T-helper 2 cell (primary cell): ENCODE results near the gene LAPTM5.
"Not testable (repeated sequence)": the region's sequence is repeated elsewhere in the genome, so short reads cannot be mapped to it uniquely, and the experiment has no call there.

Source experiments
- DNase-seq, 5 experiments: peaks; one replicate each; pipeline versions ENCODE4 v3.0.0 to v3.0.0-alpha.2; 2012 to 2022

LAPTM5 gene

GRCh38 chr1:30770150-30770549 is 12.6 kb upstream of the LAPTM5 start:
- DNase-seq, result no peak

DNA sequence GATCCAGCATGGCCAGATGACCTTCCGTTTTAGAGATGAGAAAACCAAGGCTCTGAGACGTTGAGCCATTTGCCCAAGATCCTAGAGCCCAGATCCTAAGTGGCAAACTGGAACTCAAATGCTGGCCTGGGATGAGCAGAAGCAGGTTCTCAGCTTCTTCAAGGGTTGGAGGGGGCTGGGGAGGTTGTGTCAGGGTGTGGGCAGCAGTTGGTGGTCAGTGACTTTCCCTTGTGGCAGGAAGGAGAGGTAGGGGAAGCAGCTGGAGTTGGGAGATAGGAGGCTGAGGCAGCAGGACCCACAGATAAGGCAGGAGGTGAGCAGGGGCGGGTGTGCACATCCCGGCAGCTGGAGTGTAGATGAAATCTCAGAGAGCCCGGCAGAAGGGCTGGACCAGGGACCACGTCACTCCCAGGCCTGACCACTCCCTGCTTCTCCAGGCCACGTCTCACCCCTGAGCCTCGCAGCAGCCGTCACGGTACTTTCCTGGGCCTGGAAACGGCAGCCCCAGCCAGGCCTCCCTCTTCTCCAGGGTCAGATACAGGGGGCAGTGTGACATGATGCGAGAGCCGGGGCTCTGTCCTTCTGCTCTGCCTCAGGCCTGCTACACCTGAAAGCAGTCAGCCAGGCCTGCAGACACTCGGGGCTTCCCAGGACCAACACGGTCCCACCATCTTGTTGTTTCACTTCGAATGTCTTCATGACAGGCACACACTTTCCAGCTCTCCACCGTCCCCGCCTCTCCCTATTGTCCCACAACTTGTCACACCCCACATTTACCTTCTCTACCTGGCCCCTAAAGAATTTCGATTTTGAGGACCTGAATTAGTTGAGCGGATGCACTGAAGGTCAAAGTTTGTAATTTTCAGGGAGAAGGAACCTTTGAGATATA is 11.5 kb upstream of the LAPTM5 start:
- no peak for DNase-seq

DNA sequence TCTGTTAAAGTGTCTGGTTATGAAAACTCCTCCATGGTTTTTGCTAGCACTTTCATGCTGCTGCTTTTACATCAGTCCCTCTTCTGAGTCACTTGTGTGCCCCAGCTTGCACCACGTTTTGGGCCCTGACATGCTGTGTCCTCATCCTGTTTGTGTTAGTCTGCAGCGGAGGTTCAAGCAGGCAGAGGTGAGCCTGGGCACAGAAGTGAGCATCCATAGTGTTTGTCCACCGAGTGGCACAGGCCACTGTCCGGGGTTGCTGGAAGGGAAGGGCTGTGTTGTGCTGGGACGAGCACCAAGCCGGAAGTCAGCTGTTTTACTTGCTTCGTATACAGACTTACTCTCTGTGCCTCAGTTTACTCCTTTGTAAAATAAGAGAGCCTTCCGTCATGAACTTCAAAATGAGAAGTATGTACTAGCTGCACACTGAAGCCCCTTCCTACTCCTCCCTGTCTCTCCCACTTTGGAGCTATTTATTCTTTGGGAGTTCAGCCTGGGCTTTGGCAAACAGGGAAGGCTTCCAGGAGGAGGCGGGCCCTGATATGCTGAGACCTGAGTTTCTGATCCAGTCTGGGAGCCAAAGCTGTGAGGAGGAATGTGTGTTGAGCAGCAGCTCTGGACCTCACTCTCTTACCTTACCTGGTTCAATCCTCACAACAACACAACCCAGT is 10.7 kb upstream of the LAPTM5 start:
- DNase-seq, result no peak

DNA sequence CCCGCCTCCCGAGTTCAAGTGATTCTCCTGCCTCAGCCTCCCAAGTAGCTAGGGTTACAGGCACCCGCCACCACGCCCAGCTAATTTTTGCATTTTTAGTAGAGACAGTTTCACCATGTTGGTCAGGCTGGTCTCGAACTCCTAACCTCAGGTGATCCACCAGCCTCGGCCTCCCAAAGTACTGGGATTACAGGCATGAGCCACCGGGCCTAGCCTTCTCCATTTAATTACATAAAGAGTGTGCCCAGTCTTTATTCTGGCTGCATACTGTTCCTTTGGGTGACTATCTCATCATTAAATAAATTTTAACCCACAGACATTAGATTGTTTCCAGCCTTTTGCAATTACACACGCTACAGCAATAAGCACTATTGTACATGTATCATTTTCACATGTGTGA is 9.4 kb upstream of the LAPTM5 start:
- DNase-seq, result not testable (repeated sequence)

- peak in 1 of 5 experiments; percentile 48 for DNase-seq
Observed at GRCh38 chr1:30765556-30766434, 8.2 kb upstream of the LAPTM5 start.

DNA sequence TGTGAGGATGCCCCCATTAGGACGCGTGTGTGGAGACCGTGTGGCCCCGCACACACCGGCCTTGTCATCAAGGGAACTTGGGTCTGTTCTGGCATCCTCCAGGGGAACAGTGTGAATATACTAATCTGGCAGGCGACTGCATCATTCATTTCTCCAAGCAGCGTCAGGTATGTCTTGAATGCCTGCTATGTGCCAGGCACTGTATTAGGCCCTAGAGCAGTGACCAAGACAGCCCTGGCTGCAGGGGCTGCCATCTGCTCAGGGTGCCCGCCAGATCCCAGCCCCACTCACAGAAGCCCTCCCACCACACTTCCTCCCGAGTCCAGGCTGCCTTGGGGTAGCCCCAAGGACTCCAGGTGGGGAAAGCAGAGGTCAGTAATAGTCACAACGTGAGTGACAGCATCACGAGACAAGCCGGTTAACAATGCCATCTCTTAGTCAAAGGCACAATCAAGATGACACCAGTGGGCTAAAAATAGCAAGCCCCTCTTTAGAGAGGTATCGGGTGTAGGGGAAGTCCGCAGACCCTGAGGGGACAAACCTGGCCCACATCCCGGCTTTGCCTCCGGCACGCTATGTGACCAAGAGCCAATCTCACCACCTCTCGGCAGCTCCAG is 7.5 kb upstream of the LAPTM5 start:
- no peak for DNase-seq

DNA sequence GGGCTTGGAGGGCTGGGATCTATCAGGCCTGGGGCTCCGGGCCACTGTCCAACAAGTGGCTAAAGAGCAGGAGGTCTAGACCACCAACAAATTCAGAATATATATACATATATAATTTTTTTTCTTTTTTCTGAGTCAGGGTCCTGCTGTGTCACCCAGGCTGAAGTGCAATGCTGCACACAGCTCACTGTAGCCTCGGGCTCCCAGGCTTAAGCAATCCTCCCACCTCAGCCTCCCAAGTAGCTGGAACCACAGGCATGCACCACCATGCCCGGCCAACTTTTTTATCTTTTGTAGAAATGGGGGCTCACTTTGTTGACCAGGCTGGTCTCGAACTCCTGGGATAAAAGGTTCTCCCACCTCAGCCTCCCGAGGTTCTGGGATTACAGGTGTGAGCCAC is 6.8 kb upstream of the LAPTM5 start:
- no peak for DNase-seq

- DNase-seq, result no peak
Observed at GRCh38 chr1:30763651-30764248, 6.2 kb upstream of the LAPTM5 start.

DNA sequence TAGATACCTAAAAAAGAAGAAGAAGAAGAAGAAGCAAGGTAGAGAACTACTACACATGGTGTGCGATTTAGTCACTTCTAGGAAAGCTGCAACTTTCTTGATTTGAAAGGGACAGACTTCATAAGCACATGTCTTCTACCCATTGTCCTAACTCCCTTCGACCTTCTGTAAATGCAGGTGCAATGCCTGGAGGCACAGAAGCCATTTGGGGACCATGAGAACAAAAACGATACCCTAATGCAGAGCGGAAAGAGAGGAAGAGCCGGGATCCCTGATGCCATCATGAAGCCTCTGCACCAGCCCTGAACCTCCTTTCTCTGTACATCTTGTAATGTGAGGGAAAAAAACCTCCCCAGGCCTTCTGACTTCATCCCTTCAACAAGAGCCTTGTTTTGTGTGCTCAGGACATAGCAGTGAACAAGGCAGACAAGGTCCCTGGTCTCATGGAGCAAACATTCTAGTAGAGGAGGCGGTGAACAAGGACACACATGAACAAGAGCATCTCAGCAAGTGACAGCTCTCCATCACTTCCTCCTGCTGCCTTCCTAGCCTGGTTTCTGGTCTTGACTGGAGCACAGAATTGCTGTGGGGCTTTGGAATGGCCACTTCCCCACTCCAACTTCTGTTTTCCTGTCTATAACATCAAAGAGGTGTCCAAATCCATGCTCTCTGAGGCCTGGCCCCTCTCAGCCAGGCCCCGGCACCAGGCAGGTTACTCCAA is 5.5 kb upstream of the LAPTM5 start:
- DNase-seq, result no peak

GRCh38 chr1:30762152-30762929 is 4.8 kb upstream of the LAPTM5 start:
- DNase-seq, result no peak

- DNase-seq, result peak in 1 of 5 experiments; percentile 30
Observed at GRCh38 chr1:30761381-30762151, 4.0 kb upstream of the LAPTM5 start.

- peak in 1 of 5 experiments; percentile 53 for DNase-seq
Observed at GRCh38 chr1:30760596-30761324, 3.2 kb upstream of the LAPTM5 start.

DNA sequence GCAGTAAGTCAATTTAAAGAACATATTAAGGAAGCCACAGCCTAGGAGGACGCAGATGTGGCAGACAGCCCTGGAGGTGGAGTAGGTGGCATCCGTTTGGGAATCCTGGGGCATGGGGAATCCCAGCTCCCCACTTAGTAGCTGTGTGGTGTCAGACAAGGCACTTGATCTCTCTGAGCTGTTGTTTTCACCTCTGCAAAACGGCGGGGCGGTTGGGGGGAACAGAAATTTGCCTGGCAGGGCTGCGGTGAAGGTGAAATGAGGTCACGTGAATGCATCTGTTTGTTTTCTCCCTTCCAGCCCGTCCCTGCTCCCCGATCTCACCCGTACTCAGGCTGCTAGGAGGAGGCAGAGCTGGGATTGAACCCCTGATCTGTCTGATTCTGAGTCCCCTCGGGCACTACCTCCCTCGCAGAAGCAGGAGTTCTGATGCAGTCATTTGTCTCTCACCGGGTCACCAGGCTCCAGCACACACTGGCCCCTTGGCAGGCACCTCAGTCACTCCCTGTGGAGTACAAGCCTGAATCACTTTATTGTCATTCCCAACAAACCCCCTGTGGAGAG is 2.2 kb upstream of the LAPTM5 start:
- peak in 4 of 5 experiments; percentile 29 to 91 (median 68) for DNase-seq

DNA sequence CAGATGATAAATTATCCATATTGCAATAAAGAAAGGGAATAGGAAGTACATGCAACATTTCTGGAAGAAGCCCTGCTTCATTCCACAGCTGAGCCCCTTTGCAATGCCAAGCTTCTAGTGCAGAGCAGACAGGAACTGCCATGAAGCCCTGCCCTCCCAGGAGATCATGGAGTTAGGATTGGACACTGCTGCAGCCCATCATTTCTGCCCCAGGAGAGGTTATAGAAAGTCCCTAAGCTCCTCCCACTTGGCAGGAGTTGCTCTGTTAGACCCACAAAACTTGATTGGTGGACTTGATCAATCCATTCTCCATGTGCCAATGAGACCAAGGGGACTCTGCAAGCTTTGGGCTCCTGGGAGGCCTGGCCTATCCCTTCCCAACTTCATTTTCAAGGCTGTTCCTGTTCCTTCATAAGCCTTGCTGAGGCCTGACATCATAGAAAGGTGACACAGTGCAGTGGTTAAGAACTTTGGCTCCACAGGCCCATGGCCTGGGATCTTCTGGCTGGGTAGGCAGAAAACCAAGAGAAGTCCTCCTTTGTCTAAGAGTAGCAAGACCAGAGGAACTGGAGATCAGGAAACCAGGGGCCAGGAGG is 1.3 kb upstream of the LAPTM5 start:
- peak in 1 of 5 experiments; percentile 79 for DNase-seq

DNA sequence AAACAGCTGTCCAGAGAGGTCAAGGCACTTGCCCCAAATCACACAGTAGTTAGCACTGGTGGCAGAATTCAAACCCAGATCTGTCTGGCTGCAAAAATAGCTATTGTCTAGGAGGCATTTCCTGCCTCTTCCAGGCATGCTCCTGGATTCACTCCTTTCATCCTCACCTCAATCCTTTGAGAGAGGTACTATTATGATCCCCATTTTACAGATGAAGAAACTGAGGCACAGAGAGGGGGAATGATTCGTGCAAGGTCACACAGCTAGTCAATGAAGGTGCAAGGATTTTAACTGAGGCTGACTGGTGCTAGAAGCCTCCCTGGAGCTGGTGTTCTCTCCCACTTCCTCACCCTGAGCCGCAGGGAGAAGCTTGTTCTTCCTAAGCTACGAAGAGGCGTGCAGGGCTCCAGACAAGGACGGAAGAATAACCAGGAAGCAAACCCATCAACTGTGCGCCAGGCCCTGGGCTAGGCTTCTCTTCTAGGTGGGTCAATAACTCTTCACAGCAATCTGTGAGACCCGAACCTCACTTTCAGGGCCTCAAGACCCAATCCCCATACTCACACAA is 631 bp upstream of the LAPTM5 start:
- DNase-seq, result no peak

DNA sequence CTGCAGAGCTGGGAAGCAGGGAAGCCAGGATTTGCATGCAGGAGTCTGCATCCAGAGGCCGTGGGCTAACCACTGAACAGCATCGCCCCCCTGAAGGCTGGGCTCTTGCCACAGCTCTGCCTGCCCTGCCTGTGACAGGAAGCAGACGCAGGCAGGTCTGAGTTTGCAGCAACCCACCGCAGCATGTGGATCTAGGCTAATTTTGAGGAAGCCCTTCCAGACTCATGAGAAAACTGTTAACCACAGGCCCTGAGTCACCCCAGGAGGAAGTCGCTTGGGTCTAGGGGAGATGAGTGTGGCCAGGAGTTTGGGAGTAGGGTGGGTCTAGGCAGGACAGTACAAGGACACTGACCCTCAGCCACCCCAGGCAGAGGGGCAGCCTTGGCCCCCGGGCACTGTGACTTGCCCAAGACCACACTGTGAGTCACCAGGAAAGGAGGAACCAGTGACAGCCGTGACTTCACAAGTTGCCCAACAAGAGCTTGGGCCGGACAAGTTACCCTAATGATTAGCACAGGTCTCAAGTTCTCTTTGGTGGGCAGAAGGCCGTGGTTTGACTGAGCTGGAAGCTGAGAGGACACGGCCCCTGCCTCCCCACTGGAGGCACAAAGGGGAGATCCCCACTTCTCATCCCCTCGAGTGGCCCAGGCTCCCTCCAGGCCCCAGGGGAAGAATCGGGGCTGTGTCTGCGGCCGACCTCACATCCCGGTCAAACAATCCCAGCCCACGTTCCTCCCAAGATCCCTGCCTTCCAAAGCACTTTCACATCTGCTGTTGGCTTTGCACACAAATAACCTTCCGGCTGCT is 826 bp downstream of the LAPTM5 start:
- DNase-seq, result peak in 4 of 5 experiments; percentile 41 to 91 (median 70)

DNA sequence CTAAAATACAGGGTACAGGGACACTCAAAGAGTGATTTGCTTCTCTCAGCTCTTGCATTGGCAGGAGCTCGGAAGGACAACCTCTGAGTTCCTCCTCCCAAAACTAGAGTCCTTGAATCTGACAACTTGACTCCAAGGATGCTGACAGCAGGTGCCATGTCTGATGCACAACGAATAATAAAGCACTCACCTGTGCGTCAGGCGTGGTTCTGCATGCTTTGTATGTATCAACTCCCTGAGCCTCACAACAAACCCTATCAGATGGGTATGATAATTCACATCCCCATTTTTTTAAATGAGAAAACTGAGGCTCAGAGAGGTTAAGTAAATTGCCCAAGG is 1.4 kb downstream of the LAPTM5 start:
- no peak for DNase-seq
